Karpas-422 (cell line): ENCODE data around the gene UGGT1. TPM values are rescaled to one million over a fixed set of nuclear protein-coding genes. Genes with fewer than 3 reads are reported as not detected.

Experiments used
- DNase-seq: peaks from one replicate; pipeline ENCODE4 v3.0.0-alpha.2; 2015
- H2AFZ ChIP-seq: fragments of 200-600 bp; sonication (generic); 2 replicates; pipeline ENCODE4 v1.6.1; 2014; ENCODE audit warnings: antibody characterized with exemption, low read length, mixed read lengths
- H3K27ac ChIP-seq: fragments of 200-600 bp; sonication (generic); 2 replicates; pipeline ENCODE4 v1.5.1; 2014; ENCODE audit warnings: mild to moderate bottlenecking, low read length, moderate library complexity
- H3K27me3 ChIP-seq: fragments of 200-600 bp; sonication (generic); 2 replicates; pipeline ENCODE4 v1.6.1; 2014; ENCODE audit warnings: low read length, mixed read lengths
- H3K36me3 ChIP-seq: fragments of 200-600 bp; sonication (generic); 2 replicates; pipeline ENCODE4 v1.6.1; 2014; ENCODE audit warnings: low read length, mixed read lengths; ENCODE audit not compliant: insufficient read depth
- H3K4me1 ChIP-seq: fragments of 200-600 bp; sonication (generic); 2 replicates; pipeline ENCODE4 v1.6.1; 2014; ENCODE audit warnings: mild to moderate bottlenecking, low read length, mixed read lengths
- H3K4me2 ChIP-seq: fragments of 200-600 bp; sonication (generic); 2 replicates; pipeline ENCODE4 v1.6.1; 2014; ENCODE audit warnings: low read length, low read depth, mild to moderate bottlenecking; ENCODE audit not compliant: poor library complexity, severe bottlenecking
- H3K4me3 ChIP-seq: fragments of 200-600 bp; sonication (generic); 2 replicates; pipeline ENCODE4 v1.5.1; 2014; ENCODE audit warnings: mild to moderate bottlenecking, antibody characterized with exemption, low read length, mixed read lengths
- H3K79me2 ChIP-seq: fragments of 200-600 bp; sonication (generic); 2 replicates; pipeline ENCODE4 v1.6.1; 2014; ENCODE audit warnings: mild to moderate bottlenecking, low read length, mixed read lengths
- H3K9ac ChIP-seq: fragments of 200-600 bp; sonication (generic); 2 replicates; pipeline ENCODE4 v1.6.0; 2014; ENCODE audit warnings: low read length
- H3K9me2 ChIP-seq: fragments of 200-600 bp; sonication (generic), shearing (Covaris generic); replicated peaks from 2 replicates; pipeline ENCODE4 v1.6.0; 2014; ENCODE audit warnings: mild to moderate bottlenecking, low read length, moderate library complexity; ENCODE audit not compliant: insufficient read depth
- H3K9me3 ChIP-seq: fragments of 300-700, 200-600 bp; sonication (generic); 2 replicates; pipeline ENCODE4 v1.6.1; 2014; ENCODE audit warnings: low read length, mixed read lengths
- H4K20me1 ChIP-seq: fragments of 200-600 bp; sonication (generic); 2 replicates; pipeline ENCODE4 v1.6.1; 2014; ENCODE audit warnings: mild to moderate bottlenecking, antibody characterized with exemption, low read length, low read depth; ENCODE audit not compliant: insufficient read depth
- total RNA-seq: library from RNA; depleted of rRNA; stranded (reverse); fragments of >200 nt; shearing (Covaris generic); gene quantifications from 2 replicates; pipeline ENCODE4 v1.2.3, GENCODE V29; 2014; ENCODE audit warnings: low replicate concordance

The UGGT1 gene
- total RNA-seq, 1 experiment from 2014 or later = 59.3 TPM

GRCh38 chr2:128156812-128157211, 65.8 kb downstream of the UGGT1 start:
- Histone ChIP-seq H3K9ac (no peak overlapping the region), H2AFZ (no peak overlapping the region), H3K27me3 (no peaks in the 10 kb centered on the region), H4K20me1 (no peaks in the 10 kb centered on the region), H3K9me3 (no peaks in the 10 kb centered on the region), H3K4me2 (no peak overlapping the region), H3K36me3 (peaks cover 60% of the 10 kb centered on the region), H3K4me3 (no peak overlapping the region), H3K27ac (peak overlapping the region; percentile 89), H3K79me2 (peaks cover 54% of the 10 kb centered on the region), H3K4me1 (peaks cover 72% of the 10 kb centered on the region), H3K9me2 (no peaks in the 10 kb centered on the region)
- no peak for DNase-seq

GRCh38 chr2:128157644-128158043, 66.6 kb downstream of the UGGT1 start:
- H3K4me3 ChIP-seq = no peak overlapping the region
- no peaks in the 10 kb centered on the region for H3K9me3 ChIP-seq
- no peak for DNase-seq
- H3K9me2 ChIP-seq = no peaks in the 10 kb centered on the region
- no peaks in the 10 kb centered on the region for H3K27me3 ChIP-seq
- H3K4me1 ChIP-seq = peaks cover 64% of the 10 kb centered on the region
- H2AFZ ChIP-seq = no peak overlapping the region
- no peak overlapping the region for H3K4me2 ChIP-seq
- no peaks in the 10 kb centered on the region for H4K20me1 ChIP-seq
- peaks cover 60% of the 10 kb centered on the region for H3K79me2 ChIP-seq
- no peak overlapping the region for H3K9ac ChIP-seq
- peak overlapping the region; percentile 89 for H3K27ac ChIP-seq
- peaks cover 59% of the 10 kb centered on the region for H3K36me3 ChIP-seq

- Histone ChIP-seq H3K36me3 (peaks cover 58% of the 10 kb centered on the region), H3K9ac (no peak overlapping the region), H3K9me2 (no peaks in the 10 kb centered on the region), H3K79me2 (peaks cover 65% of the 10 kb centered on the region), H3K4me3 (no peak overlapping the region), H3K27me3 (no peaks in the 10 kb centered on the region), H3K4me2 (no peak overlapping the region), H3K27ac (peak overlapping the region; percentile 89), H3K4me1 (peaks cover 58% of the 10 kb centered on the region), H4K20me1 (no peaks in the 10 kb centered on the region), H3K9me3 (no peaks in the 10 kb centered on the region), H2AFZ (no peak overlapping the region)
- no peak for DNase-seq
Observed at GRCh38 chr2:128158176-128158575, 67.2 kb downstream of the UGGT1 start.

DNA sequence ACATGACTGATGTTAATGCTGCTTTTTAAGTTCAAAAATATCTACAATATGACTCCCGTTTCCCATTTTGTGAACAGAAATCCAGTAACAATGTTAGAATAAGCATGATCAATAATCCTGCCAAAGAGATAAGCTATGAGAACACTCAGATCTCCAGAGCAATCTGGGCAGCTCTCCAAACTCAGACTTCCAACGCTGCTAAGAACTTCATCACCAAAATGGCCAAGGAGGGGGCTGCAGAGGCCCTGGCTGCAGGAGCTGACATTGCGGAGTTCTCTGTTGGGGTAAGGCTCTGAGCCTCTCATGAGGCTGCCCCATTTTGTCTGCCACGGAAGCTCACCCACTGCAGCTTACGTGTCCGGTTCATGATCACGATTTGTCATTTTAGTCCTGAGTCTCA, 68.4 kb downstream of the UGGT1 start:
- Histone ChIP-seq H3K27me3 (no peaks in the 10 kb centered on the region), H3K4me2 (no peak overlapping the region), H3K9me2 (no peaks in the 10 kb centered on the region), H3K36me3 (peaks cover 55% of the 10 kb centered on the region), H3K9ac (no peak overlapping the region), H3K9me3 (no peaks in the 10 kb centered on the region), H3K79me2 (peaks cover 67% of the 10 kb centered on the region), H2AFZ (no peak overlapping the region), H4K20me1 (no peaks in the 10 kb centered on the region), H3K4me3 (no peak overlapping the region), H3K4me1 (peaks cover 47% of the 10 kb centered on the region), H3K27ac (no peak overlapping the region)
- no peak for DNase-seq

- Histone ChIP-seq H3K36me3 (peaks cover 52% of the 10 kb centered on the region), H2AFZ (no peak overlapping the region), H3K79me2 (peaks cover 65% of the 10 kb centered on the region), H3K4me3 (no peak overlapping the region), H3K9me3 (no peaks in the 10 kb centered on the region), H4K20me1 (no peaks in the 10 kb centered on the region), H3K9me2 (no peaks in the 10 kb centered on the region), H3K9ac (no peak overlapping the region), H3K4me2 (no peak overlapping the region), H3K27ac (peak overlapping the region; percentile 4; the same call in 1 of the 2 replicates), H3K27me3 (no peaks in the 10 kb centered on the region), H3K4me1 (peaks cover 35% of the 10 kb centered on the region)
- DNase-seq = no peak
Observed at GRCh38 chr2:128160616-128161275, 69.7 kb downstream of the UGGT1 start.

DNA sequence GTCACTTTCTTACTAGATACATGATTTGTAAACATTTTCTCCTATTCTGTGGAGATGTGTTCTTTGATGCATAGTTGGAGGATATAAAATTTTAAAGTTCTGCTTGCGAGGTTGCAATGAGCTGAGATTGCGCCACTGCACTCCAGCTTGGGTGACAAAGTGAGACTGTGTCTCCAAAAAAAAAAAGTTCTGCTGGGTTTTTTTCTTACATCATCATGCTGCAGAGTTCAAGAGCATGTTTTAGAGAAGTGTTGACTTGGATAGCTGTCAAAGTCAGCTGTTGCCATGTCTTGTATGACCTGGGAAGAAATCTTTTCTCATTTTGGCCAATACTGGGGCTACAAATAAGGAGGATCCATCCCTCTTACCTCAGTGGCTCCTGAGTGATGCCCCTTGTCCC, 71.3 kb downstream of the UGGT1 start:
- no peaks in the 10 kb centered on the region for H3K9me2 ChIP-seq
- H3K36me3 ChIP-seq = peaks cover 56% of the 10 kb centered on the region
- H3K4me1 ChIP-seq = peaks cover 35% of the 10 kb centered on the region
- H3K9me3 ChIP-seq = no peaks in the 10 kb centered on the region
- no peak overlapping the region for H3K27ac ChIP-seq
- no peak overlapping the region for H2AFZ ChIP-seq
- H3K27me3 ChIP-seq = no peaks in the 10 kb centered on the region
- DNase-seq = no peak
- H3K9ac ChIP-seq = no peak overlapping the region
- no peaks in the 10 kb centered on the region for H4K20me1 ChIP-seq
- H3K4me2 ChIP-seq = no peak overlapping the region
- peaks cover 58% of the 10 kb centered on the region for H3K79me2 ChIP-seq
- no peak overlapping the region for H3K4me3 ChIP-seq

DNA sequence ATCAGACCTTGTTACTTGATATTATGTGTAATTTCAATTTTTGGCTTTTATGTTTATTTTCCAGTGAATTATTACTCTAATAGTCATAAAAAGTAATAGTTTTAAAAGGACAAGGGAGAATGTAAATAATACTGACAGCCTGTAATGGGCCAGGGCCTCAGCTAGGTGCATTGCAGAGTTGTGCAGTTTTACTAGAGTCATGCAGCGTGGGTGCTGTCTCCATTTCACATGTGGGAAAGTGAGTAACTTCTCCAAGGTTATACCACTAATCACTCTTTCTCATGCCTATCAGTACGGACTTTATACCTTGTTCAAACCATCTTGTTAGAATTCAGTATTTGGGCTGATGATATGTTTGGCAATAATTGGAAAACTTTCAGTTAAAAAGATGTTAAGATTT, 73.3 kb downstream of the UGGT1 start:
- Histone ChIP-seq H3K9me3 (no peaks in the 10 kb centered on the region), H2AFZ (no peak overlapping the region), H3K9ac (no peak overlapping the region), H3K9me2 (no peaks in the 10 kb centered on the region), H3K4me2 (no peak overlapping the region), H4K20me1 (no peaks in the 10 kb centered on the region), H3K79me2 (peaks cover 49% of the 10 kb centered on the region), H3K27ac (peak overlapping the region; percentile 43; the same call in 1 of the 2 replicates), H3K4me1 (peaks cover 35% of the 10 kb centered on the region), H3K27me3 (no peaks in the 10 kb centered on the region), H3K36me3 (peaks cover 47% of the 10 kb centered on the region), H3K4me3 (no peak overlapping the region)
- no peak for DNase-seq

GRCh38 chr2:128166746-128167353, 75.8 kb downstream of the UGGT1 start:
- Histone ChIP-seq H4K20me1 (no peaks in the 10 kb centered on the region; the same call in 1 of the 2 replicates), H3K9ac (no peak overlapping the region), H2AFZ (no peak overlapping the region), H3K27me3 (no peaks in the 10 kb centered on the region), H3K79me2 (peaks cover 34% of the 10 kb centered on the region), H3K4me2 (peak overlapping the region; percentile 50), H3K36me3 (peaks cover 46% of the 10 kb centered on the region), H3K4me1 (peaks cover 33% of the 10 kb centered on the region), H3K9me2 (no peaks in the 10 kb centered on the region), H3K27ac (peak overlapping the region; percentile 86), H3K9me3 (no peaks in the 10 kb centered on the region), H3K4me3 (no peak overlapping the region)
- no peak for DNase-seq
